OCI-LY7 (cell line): Measurements from ENCODE around the gene OLIG3. TPM values are rescaled to one million over a fixed set of nuclear protein-coding genes. Genes with fewer than 3 reads are reported as not detected.

Source experiments
- BruUV-seq: library from RNA; stranded (reverse); fragments of 400-500 nt; replicated peaks from 2 replicates; lab custom pipeline; 2021; lab: Mats Ljungman, UMichigan
- CTCF ChIA-PET: fragments of 300-600 bp; sonication (Branson Sonifier 250); formaldehyde crosslinking; loops from one replicate; lab custom pipeline; 2022; ENCODE audit warnings: antibody characterized with exemption; ENCODE audit not compliant: unreplicated experiment; lab: Charles Lee
- POLR2A ChIA-PET: fragments of 300-600 bp; sonication (Branson Sonifier 250); formaldehyde crosslinking; loops from one replicate; lab custom pipeline; 2022; ENCODE audit warnings: antibody characterized with exemption; lab: Charles Lee
- DNase-seq: peaks from one replicate; pipeline ENCODE4 v3.0.0-alpha.2; 2015; ENCODE audit warnings: low spot score
- H2AFZ ChIP-seq: fragments of 200-600 bp; sonication (generic), shearing (Covaris generic); 2 replicates; pipeline ENCODE4 v1.6.1; 2014; ENCODE audit warnings: mild to moderate bottlenecking, antibody characterized with exemption, low read length, moderate library complexity
- H3K27ac ChIP-seq: fragments of 200-600 bp; sonication (generic); 2 replicates; pipeline ENCODE4 v1.5.1; 2014; ENCODE audit warnings: mixed run types, low read depth, mild to moderate bottlenecking, moderate library complexity, low read length, inconsistent platforms; ENCODE audit not compliant: poor library complexity, severe bottlenecking
- H3K36me3 ChIP-seq: fragments of 200-600 bp; sonication (generic); 2 replicates; pipeline ENCODE4 v1.6.1; 2014; ENCODE audit warnings: mild to moderate bottlenecking, antibody characterized with exemption, low read length, moderate library complexity, mixed read lengths; ENCODE audit not compliant: insufficient read depth
- H3K4me1 ChIP-seq: fragments of 200-600 bp; sonication (generic); 2 replicates; pipeline ENCODE4 v1.5.1; 2014; ENCODE audit warnings: mild to moderate bottlenecking, low read length; ENCODE audit not compliant: insufficient read depth, poor library complexity, severe bottlenecking
- H3K4me2 ChIP-seq: fragments of 200-600 bp; sonication (generic); 2 replicates; pipeline ENCODE4 v1.6.1; 2014; ENCODE audit warnings: mild to moderate bottlenecking, low read length
- H3K4me3 ChIP-seq: fragments of 200-600 bp; sonication (generic); 2 replicates; pipeline ENCODE4 v1.5.1; 2014; ENCODE audit warnings: mild to moderate bottlenecking, low read depth, low read length; ENCODE audit not compliant: poor library complexity, severe bottlenecking
- H3K79me2 ChIP-seq: fragments of 200-600 bp; sonication (generic); 2 replicates; pipeline ENCODE4 v1.6.1; 2016; ENCODE audit warnings: low read depth, mild to moderate bottlenecking, low read length, moderate library complexity, mixed read lengths; ENCODE audit not compliant: insufficient read depth
- H3K9me2 ChIP-seq: fragments of 200-600 bp; sonication (generic); 2 replicates; pipeline ENCODE4 v1.6.1; 2016; ENCODE audit warnings: mild to moderate bottlenecking, low read length, mixed read lengths; ENCODE audit not compliant: insufficient read depth
- H3K9me3 ChIP-seq: fragments of 200-600 bp; sonication (generic); 2 replicates; pipeline ENCODE4 v1.6.1; 2014; ENCODE audit warnings: mild to moderate bottlenecking, mixed run types, low read length, mixed read lengths
- H4K20me1 ChIP-seq: fragments of 200-600 bp; sonication (generic); 2 replicates; pipeline ENCODE4 v1.6.1; 2014; ENCODE audit warnings: mild to moderate bottlenecking, antibody characterized with exemption, low read length, moderate library complexity, mixed read lengths; ENCODE audit not compliant: insufficient read depth
- CTCF ChIP-seq: fragments of 200-600 bp; sonication (generic); conservative IDR thresholded peaks from 2 replicates; pipeline ENCODE4 v1.5.1; 2014; ENCODE audit warnings: mild to moderate bottlenecking, antibody characterized with exemption, low read length, moderate library complexity, mixed read lengths
- EZH2phosphoT487 ChIP-seq: fragments of 200-600 bp; sonication (generic); IDR thresholded peaks from 2 replicates; pipeline ENCODE4 v1.6.1; 2018; ENCODE audit warnings: low read depth, borderline replicate concordance, mild to moderate bottlenecking, mixed run types, antibody characterized with exemption, low read length, moderate library complexity, mixed read lengths
- intact Hi-C: fragments of 100-400 bp; cut with micrococcal nuclease; formaldehyde crosslinking; loops from one replicate; pipeline ENCODE4 v1.10.0; 2022; ENCODE audit not compliant: unreplicated experiment
- total RNA-seq, 2 experiments: library from RNA; depleted of rRNA in 1 of 2; stranded (reverse); fragments of >200 nt in 1 of 2; shearing (Covaris generic) in 1 of 2; gene quantifications; 2 replicates each; pipeline ENCODE4 v1.2.3, GENCODE V29; 2014 to 2022

The OLIG3 gene
- total RNA-seq, 2 experiments from 2014 or later, result not detected

GRCh38 chr6:137518386-137518983 is 24.3 kb upstream of the OLIG3 start:
- H3K36me3 ChIP-seq, result no peaks in the 10 kb centered on the region
- no peaks in the 10 kb centered on the region for H3K9me2 ChIP-seq
- intact Hi-C loops, result no loop called here
- H3K4me1 ChIP-seq, result no peaks in the 10 kb centered on the region
- TF ChIP-seq EZH2phosphoT487 (no peak), CTCF (no peak)
- H3K4me3 ChIP-seq, result no peak overlapping the region
- ChIA-PET CTCF (no interaction called here), POLR2A (interaction anchor here (1.2 kb wide), 1 partner anchor 15 kb away, joined by 4 read pairs; no protein-coding TSS in a partner anchor)
- H4K20me1 ChIP-seq, result no peaks in the 10 kb centered on the region
- no peak overlapping the region for H3K4me2 ChIP-seq
- H3K9me3 ChIP-seq, result no peaks in the 10 kb centered on the region
- H3K27ac ChIP-seq, result no peak overlapping the region
- no peaks in the 10 kb centered on the region for H3K79me2 ChIP-seq
- no peak for DNase-seq
- no TSS peak for BruUV-seq
- no peak overlapping the region for H2AFZ ChIP-seq

GRCh38 chr6:137514418-137514817 is 20.2 kb upstream of the OLIG3 start:
- H3K4me2 ChIP-seq, result no peak overlapping the region
- H3K36me3 ChIP-seq, result no peaks in the 10 kb centered on the region
- H2AFZ ChIP-seq, result no peak overlapping the region
- H4K20me1 ChIP-seq, result no peaks in the 10 kb centered on the region
- H3K4me3 ChIP-seq, result no peak overlapping the region
- no peak for TF ChIP-seq EZH2phosphoT487
- no peak for TF ChIP-seq CTCF
- intact Hi-C loops, result no loop called here
- ChIA-PET CTCF (no interaction called here), POLR2A (interaction anchor here (1.4 kb wide), 1 partner anchor 18 kb away, joined by 3 read pairs; no protein-coding TSS in a partner anchor)
- H3K79me2 ChIP-seq, result no peaks in the 10 kb centered on the region
- DNase-seq, result no peak
- no peaks in the 10 kb centered on the region for H3K9me3 ChIP-seq
- no peak overlapping the region for H3K27ac ChIP-seq
- H3K4me1 ChIP-seq, result no peaks in the 10 kb centered on the region
- H3K9me2 ChIP-seq, result no peaks in the 10 kb centered on the region
- no TSS peak for BruUV-seq
